A673 (cell line): ENCODE results near the gene PURB.

ENCODE experiments used
- EZH2 ChIP-seq: fragments of 200-600 bp; sonication (generic); IDR thresholded peaks from 2 replicates; pipeline ENCODE4 v1.6.1; 2017; ENCODE audit warnings: borderline replicate concordance, low read depth, mild to moderate bottlenecking, mixed read lengths, antibody characterized with exemption, low read length; ENCODE audit not compliant: poor library complexity, severe bottlenecking
- TF ChIP-seq, protein P1 (sequence below): fragments of 300-800, 200-600 bp; sonication (generic); conservative IDR thresholded peaks from 2 replicates; pipeline ENCODE4 v1.5.1; 2017; ENCODE audit warnings: low read depth, mild to moderate bottlenecking, antibody characterized with exemption, low read length, moderate library complexity, mixed read lengths

GRCh38 chr7:44893710-44894234, 8.4 kb upstream of the PURB start:
- TF ChIP-seq, protein P1, sequence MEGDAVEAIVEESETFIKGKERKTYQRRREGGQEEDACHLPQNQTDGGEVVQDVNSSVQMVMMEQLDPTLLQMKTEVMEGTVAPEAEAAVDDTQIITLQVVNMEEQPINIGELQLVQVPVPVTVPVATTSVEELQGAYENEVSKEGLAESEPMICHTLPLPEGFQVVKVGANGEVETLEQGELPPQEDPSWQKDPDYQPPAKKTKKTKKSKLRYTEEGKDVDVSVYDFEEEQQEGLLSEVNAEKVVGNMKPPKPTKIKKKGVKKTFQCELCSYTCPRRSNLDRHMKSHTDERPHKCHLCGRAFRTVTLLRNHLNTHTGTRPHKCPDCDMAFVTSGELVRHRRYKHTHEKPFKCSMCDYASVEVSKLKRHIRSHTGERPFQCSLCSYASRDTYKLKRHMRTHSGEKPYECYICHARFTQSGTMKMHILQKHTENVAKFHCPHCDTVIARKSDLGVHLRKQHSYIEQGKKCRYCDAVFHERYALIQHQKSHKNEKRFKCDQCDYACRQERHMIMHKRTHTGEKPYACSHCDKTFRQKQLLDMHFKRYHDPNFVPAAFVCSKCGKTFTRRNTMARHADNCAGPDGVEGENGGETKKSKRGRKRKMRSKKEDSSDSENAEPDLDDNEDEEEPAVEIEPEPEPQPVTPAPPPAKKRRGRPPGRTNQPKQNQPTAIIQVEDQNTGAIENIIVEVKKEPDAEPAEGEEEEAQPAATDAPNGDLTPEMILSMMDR, result no peak
- TF ChIP-seq EZH2, result no peak
